ENCODE measurements around the gene MSI2.

Gene MSI2

DNA sequence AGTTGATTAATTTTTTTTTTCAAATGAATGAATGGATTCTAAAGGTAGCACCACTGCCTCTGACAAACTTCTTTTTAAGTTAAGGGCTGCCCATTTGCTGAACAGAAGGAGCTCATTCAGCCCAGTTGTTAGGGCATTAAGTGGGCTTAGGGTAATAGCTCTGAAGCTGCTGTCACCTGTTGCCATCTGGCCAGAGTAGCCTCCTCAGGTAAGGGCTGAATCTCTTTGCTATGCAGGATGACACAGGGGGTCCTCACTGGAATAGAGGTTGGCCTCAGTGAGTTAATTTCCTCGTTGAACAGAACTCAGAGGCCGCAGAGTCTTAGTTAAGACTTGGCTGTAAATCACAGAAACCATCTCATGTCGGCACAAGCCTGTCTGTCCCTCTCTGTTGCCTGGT is 255.9 kb downstream of the MSI2 start:
- Histone ChIP-seq H2AFZ (ENCODE audit: low read depth, low read length) (no peak overlapping the region), H3K36me3 (ENCODE audit: insufficient read depth, low read length) (peaks cover 2% of the 10 kb centered on the region), H3K9me3 (ENCODE audit: low read length) (peaks cover 3% of the 10 kb centered on the region), H3K4me1 (ENCODE audit: insufficient read depth, low read length) (peaks cover 19% of the 10 kb centered on the region), H3K27me3 (ENCODE audit: insufficient read depth, low read length) (no peaks in the 10 kb centered on the region), H3K4me3 (ENCODE audit: low read length) (no peak overlapping the region)

DNA sequence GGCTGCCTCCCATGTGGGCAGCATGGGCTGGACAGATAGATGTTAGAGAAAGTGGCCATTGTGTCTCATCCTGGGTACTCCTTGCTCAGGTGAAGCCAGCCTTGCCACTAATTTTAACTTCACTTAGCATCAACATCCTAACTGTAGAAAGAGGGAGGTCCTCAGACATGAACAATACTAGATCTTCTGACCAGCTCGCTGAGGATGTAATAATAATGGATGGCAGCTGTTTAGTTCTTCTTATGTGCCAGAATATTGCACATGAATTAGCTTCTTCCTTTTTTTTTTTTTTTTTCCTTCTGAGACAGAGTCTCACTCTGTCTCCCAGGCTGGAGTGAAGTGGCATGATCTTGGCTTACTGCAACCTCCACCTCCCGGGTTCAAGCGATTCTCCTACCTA is 256.4 kb downstream of the MSI2 start:
- H3K9me3 ChIP-seq (ENCODE audit: low read length), result peaks cover 3% of the 10 kb centered on the region

DNA sequence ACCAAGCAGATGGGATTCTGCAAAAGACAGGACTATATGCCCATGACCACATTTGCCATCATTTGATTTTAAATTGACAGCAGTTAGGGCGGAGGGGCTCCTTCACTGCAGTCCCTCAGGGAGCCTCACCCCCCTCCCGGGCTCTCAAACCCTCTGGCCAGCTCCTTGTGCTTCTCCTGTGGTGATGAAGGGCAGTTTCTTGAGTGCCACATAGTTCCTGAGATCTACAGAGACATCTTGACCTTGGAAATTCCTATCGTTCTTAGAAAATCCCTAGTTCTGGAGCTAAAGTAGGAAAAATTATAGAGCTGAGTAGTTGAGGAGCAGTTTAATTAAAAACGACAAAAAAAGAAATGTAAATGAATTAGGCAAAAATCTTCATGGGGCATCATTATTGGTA is 257.2 kb downstream of the MSI2 start:
- Histone ChIP-seq H3K36me3 (ENCODE audit: insufficient read depth, low read length) (peaks cover 2% of the 10 kb centered on the region), H3K4me1 (ENCODE audit: insufficient read depth, low read length) (peaks cover 27% of the 10 kb centered on the region), H2AFZ (ENCODE audit: low read depth, low read length) (no peak overlapping the region), H3K4me3 (ENCODE audit: low read length) (no peak overlapping the region), H3K9me3 (ENCODE audit: low read length) (peaks cover 3% of the 10 kb centered on the region), H3K27me3 (ENCODE audit: insufficient read depth, low read length) (no peaks in the 10 kb centered on the region)

More for the DNA sequence above, 256.4 kb downstream of the MSI2 start:
- H3K4me3 ChIP-seq (ENCODE audit: low read length), result no peak overlapping the region
- H3K27me3 ChIP-seq (ENCODE audit: insufficient read depth, low read length), result no peaks in the 10 kb centered on the region
- no peak overlapping the region for H2AFZ ChIP-seq (ENCODE audit: low read depth, low read length)
- peaks cover 2% of the 10 kb centered on the region for H3K36me3 ChIP-seq (ENCODE audit: insufficient read depth, low read length)
- H3K4me1 ChIP-seq (ENCODE audit: insufficient read depth, low read length), result peaks cover 19% of the 10 kb centered on the region

DNA sequence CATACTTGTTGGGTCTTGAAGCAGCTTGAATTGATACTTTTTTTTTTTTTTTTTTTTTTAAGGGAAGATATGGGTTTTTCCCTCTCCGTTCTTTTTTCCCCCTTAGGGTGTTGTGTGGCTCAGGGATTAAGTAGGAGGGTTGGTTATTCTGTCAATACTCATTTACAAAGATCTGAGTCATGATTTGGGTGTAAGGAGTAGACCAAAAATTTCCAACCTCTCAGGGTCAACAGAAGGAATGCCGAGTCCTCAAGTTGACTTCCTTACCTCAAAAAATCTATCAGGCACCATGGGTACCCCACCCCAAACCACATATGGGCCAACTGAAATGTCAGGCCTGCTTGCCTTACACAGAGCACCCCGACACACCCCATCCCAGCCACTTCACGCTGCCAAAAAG is 258.3 kb downstream of the MSI2 start:
- Histone ChIP-seq H3K9me3 (ENCODE audit: low read length) (peaks cover 3% of the 10 kb centered on the region), H3K4me3 (ENCODE audit: low read length) (no peak overlapping the region), H3K36me3 (ENCODE audit: insufficient read depth, low read length) (peaks cover 2% of the 10 kb centered on the region), H3K27me3 (ENCODE audit: insufficient read depth, low read length) (no peaks in the 10 kb centered on the region), H2AFZ (ENCODE audit: low read depth, low read length) (no peak overlapping the region), H3K4me1 (ENCODE audit: insufficient read depth, low read length) (peaks cover 35% of the 10 kb centered on the region)

DNA sequence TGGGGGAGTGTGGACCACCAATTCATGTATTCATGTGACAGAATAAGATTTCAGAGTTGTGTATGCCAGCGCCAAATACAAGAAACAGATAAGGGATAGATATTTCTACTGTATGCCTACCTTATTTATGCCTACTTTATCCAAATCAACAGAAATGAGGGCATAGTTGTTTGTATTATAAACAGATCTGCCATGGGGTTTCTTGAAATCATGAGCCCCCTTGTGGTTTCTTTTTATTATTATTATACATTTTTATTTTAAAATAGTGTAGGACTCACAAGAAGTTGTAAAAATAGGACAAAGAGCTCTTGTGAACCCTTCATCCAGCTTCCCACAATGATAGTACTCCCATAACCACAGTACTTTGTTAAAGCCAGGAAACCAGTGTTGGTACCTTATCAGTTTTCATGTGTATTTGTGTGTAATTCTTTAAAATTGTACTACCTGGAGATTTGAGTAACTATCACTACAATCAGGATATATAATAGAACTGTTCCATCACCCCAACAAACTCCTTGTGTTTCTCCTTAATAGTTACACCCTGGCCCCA is 259.4 kb downstream of the MSI2 start:
- peaks cover 2% of the 10 kb centered on the region for H3K36me3 ChIP-seq (ENCODE audit: insufficient read depth, low read length)
- no peak overlapping the region for H3K4me3 ChIP-seq (ENCODE audit: low read length)
- no peaks in the 10 kb centered on the region for H3K27me3 ChIP-seq (ENCODE audit: insufficient read depth, low read length)
- peaks cover 35% of the 10 kb centered on the region for H3K4me1 ChIP-seq (ENCODE audit: insufficient read depth, low read length)
- H3K9me3 ChIP-seq (ENCODE audit: low read length), result peaks cover 4% of the 10 kb centered on the region
- no peak overlapping the region for H2AFZ ChIP-seq (ENCODE audit: low read depth, low read length)

DNA sequence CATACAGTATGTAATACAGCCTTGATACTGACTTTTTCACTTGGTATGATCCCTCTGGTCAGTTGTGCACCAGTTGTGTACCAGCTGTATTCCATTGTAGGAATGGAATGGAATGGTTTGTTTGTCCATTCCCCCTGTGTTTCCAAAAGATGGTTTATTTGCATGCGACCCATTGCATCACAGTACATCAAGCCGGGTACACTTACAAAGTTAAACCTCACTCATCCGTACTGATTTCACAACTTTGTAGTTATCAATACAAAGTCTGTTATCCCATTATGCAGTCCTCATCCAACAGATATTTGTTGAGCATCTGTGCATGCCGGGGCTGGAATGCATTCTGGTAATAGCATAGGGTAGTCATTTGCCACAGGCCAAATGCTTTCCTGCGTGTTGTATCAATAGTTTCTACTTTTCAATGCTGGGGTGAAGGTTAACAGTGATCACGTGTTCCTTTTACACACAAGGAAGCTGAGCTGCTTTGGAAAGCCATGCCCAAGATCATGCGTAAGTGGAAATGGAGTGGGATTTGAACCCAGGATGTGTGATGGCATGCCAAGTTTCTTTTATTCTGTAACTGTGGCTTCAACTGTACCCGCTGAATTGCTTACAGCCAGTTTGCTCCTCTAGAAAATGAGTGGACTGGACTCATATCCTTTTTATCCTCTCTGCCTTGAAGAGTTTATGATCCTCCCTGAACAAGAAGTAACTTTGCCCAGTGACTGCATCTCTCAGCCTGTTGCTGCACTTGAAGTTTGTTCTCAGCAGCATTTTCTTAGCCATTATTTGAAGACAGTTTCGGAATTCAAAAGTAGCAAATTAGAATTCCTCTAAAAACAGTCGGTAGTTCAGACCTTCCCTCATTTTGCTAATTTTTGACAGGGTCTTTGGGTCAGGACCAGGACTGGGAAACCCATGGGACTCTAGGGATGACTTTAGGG is 260.2 kb downstream of the MSI2 start:
- Histone ChIP-seq H3K27me3 (ENCODE audit: insufficient read depth, low read length) (no peaks in the 10 kb centered on the region), H3K4me3 (ENCODE audit: low read length) (no peak overlapping the region), H3K9me3 (ENCODE audit: low read length) (peaks cover 1% of the 10 kb centered on the region), H2AFZ (ENCODE audit: low read depth, low read length) (no peak overlapping the region), H3K36me3 (ENCODE audit: insufficient read depth, low read length) (peaks cover 2% of the 10 kb centered on the region), H3K4me1 (ENCODE audit: insufficient read depth, low read length) (peaks cover 35% of the 10 kb centered on the region)

DNA sequence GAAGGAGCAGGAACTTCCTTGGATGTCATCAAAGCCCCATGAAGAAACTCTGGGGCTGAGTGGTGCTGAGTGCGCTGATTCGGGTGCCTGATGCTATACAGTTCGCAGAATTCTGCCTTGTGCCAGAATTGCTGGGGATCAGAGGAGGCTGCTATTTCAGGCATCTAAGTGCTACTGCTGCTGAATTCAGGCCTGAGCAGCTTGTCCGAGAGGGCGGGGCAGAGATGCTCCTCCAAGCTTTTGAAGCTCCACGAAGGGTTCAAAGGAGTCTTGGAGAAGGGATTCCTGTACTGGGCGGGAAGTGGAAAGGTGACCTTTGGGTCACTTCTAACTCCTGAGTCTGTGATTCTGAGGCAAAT is 260.9 kb downstream of the MSI2 start:
- H3K9me3 ChIP-seq (ENCODE audit: low read length), result peaks cover 1% of the 10 kb centered on the region
- H3K4me3 ChIP-seq (ENCODE audit: low read length), result no peak overlapping the region
- H3K4me1 ChIP-seq (ENCODE audit: insufficient read depth, low read length), result peaks cover 35% of the 10 kb centered on the region
- H2AFZ ChIP-seq (ENCODE audit: low read depth, low read length), result no peak overlapping the region
- no peaks in the 10 kb centered on the region for H3K27me3 ChIP-seq (ENCODE audit: insufficient read depth, low read length)
- peaks cover 2% of the 10 kb centered on the region for H3K36me3 ChIP-seq (ENCODE audit: insufficient read depth, low read length)

DNA sequence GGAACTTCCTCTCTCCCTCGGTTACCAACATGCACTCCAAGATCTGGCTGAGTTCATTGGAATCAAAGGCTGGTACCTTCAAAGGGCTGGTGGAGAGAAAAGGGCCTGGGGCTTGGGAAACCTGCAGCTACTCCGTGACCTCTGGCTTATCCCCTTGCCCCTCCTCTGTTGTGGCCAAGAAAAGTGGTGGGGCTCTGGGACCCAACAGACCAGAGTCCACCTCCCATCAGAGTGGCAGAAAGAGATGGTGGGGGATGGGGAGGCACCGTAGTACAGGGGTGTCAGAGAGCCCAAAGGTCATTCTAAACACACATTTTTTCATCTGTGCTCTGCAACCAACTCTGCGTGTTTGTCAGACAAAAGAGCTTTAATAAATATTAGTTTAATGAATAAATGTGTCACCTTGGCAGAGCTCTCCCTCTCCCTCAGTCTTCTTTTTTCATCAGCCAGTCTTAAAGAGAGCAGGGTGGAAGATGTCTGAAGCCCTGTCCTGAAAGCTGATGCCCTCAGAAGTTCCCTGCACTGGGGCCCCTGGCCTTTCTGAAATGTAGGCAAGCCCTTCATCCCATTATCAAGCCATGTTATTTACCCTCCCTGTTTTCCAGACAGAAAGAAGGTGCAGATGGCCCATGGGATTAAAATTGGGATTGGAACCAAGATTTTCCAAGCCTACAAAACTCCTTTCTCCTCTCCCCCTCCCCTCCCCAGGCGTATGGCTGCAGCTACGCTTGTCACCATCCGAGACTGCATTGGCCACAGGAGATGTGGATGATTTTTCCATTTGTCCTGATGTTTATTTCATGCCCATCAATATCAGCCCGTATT is 261.5 kb downstream of the MSI2 start:
- Histone ChIP-seq H3K4me3 (ENCODE audit: low read length) (no peak overlapping the region), H3K9me3 (ENCODE audit: low read length) (peaks cover 1% of the 10 kb centered on the region), H3K27me3 (ENCODE audit: insufficient read depth, low read length) (no peaks in the 10 kb centered on the region), H2AFZ (ENCODE audit: low read depth, low read length) (no peak overlapping the region), H3K4me1 (ENCODE audit: insufficient read depth, low read length) (peaks cover 35% of the 10 kb centered on the region), H3K36me3 (ENCODE audit: insufficient read depth, low read length) (peaks cover 2% of the 10 kb centered on the region)

DNA sequence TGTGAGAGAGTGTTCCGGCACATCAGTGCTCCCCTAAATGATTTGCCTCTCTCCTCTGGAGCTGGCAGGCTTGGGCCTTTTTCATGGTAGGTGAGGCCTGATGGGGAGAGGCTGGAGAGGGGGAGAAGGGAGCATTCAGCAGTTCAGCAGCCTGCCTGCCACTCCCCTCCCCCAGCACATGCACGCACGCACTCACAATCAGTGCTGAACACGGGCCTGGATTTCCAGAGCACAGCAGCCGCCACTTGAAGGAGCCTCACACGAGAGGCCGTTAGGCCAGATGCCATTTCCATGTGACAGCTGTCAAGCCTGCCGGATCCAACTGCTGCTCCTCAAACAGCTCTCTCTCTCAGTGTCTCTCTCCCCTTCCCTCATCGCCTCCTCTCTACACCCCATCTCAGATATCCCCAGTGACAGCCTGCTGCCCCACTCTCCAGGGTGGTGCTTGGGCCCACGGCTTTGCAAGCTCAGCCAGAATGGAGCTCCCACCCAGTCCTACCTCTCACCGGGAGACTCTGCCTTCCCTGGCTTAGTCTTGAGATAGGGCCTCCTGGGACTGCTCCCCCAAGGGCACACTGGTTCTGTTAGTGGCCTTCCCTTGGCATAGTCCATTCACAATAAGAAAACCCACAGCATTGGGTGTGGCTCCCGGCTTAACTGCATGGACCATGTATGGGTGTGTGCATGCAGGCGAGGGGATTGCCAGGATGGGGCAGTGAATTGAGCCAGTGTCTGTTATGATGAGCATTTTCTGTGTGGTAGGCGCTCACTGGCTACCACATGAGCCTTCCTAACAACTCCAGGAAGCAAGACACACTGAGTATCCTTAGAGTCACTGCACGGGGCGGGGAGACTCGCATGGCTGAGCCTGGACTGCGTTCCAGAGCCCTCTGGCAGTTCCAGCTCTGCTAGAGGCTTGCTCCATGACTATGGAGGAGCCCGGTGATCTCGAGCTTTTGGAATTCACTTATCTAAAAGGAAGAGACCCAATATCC is 262.6 kb downstream of the MSI2 start:
- H3K36me3 ChIP-seq (ENCODE audit: insufficient read depth, low read length), result peaks cover 2% of the 10 kb centered on the region
- H2AFZ ChIP-seq (ENCODE audit: low read depth, low read length), result no peak overlapping the region
- H3K27me3 ChIP-seq (ENCODE audit: insufficient read depth, low read length), result no peaks in the 10 kb centered on the region
- H3K9me3 ChIP-seq (ENCODE audit: low read length), result peaks cover 1% of the 10 kb centered on the region
- peaks cover 34% of the 10 kb centered on the region for H3K4me1 ChIP-seq (ENCODE audit: insufficient read depth, low read length)
- no peak overlapping the region for H3K4me3 ChIP-seq (ENCODE audit: low read length)

DNA sequence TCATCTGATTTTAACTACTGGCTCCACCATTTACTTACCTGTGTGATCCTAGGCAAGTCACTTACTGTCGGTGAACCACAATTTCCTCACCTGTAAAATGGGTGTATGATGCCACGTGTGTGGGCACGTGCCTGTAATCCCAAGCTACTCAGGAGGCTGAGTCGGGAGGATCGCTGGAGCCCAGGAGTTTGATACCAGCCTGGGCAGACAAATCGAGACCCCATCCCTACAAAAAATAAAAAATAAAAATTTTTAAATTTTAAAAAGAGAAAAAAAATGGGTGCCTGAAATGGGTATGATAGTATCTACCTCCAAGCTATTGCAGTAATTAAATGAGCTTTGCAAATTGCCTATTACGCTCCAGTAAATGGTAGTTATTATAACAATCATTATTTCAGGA is 263.5 kb downstream of the MSI2 start:
- peaks cover 2% of the 10 kb centered on the region for H3K36me3 ChIP-seq (ENCODE audit: insufficient read depth, low read length)
- H3K4me1 ChIP-seq (ENCODE audit: insufficient read depth, low read length), result peaks cover 43% of the 10 kb centered on the region
- no peaks in the 10 kb centered on the region for H3K27me3 ChIP-seq (ENCODE audit: insufficient read depth, low read length)
- no peak overlapping the region for H3K4me3 ChIP-seq (ENCODE audit: low read length)
- H3K9me3 ChIP-seq (ENCODE audit: low read length), result peaks cover 1% of the 10 kb centered on the region
- H2AFZ ChIP-seq (ENCODE audit: low read depth, low read length), result no peak overlapping the region

DNA sequence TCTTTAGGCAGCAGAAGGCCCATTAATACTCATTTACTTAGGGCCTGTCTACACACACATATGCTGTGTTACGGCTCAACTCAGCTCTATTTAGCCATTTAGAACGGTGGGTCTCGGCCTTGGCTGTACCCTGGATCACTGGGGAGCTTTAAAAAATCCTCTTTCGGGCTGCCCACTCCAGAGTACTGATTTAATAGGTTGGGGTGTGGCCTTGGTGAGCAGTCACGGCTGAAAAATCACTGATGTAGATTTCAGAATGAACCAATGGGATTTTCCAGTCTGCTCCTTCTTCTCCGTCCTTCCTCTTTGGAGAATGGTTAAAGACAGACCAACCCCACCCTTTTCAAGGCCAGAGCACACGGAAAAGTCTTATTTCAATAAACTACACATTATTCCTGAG is 265.3 kb downstream of the MSI2 start:
- Histone ChIP-seq H3K36me3 (ENCODE audit: insufficient read depth, low read length) (no peaks in the 10 kb centered on the region), H3K27me3 (ENCODE audit: insufficient read depth, low read length) (no peaks in the 10 kb centered on the region), H3K4me1 (ENCODE audit: insufficient read depth, low read length) (peaks cover 58% of the 10 kb centered on the region), H3K9me3 (ENCODE audit: low read length) (peaks cover 1% of the 10 kb centered on the region), H2AFZ (ENCODE audit: low read depth, low read length) (no peak overlapping the region), H3K4me3 (ENCODE audit: low read length) (no peak overlapping the region)
